IMR-90 (cell line): ENCODE measurements around the gene CDH13. TPM values are rescaled to one million over a fixed set of nuclear protein-coding genes. Genes with fewer than 3 reads are reported as not detected.

ENCODE experiments used
- ATAC-seq: fragments of 200-7000 bp; cut with Tn5 transposase; 2 replicates; pipeline ENCODE4 v1.9.1; 2020; ENCODE audit warnings: low read depth, mild to moderate bottlenecking, moderate library complexity
- BruUV-seq: library from RNA; stranded (reverse); fragments of 400-500 nt; replicated peaks from 2 replicates; lab custom pipeline; 2021; lab: Mats Ljungman, UMichigan
- CTCF ChIA-PET: fragments of 300-600 bp; formaldehyde crosslinking; extraction: SDS; loops from one replicate; lab custom pipeline; 2021; ENCODE audit warnings: antibody characterized with exemption; lab: Yijun Ruan, JAX
- POLR2A ChIA-PET: fragments of 300-600 bp; sonication (Branson Sonifier 250); formaldehyde crosslinking; loops from one replicate; lab custom pipeline; 2022; ENCODE audit warnings: antibody characterized with exemption; ENCODE audit not compliant: unreplicated experiment; lab: Charles Lee
- DNase-seq: peaks from one replicate; pipeline ENCODE4 v3.0.0; 2013
- H2AFZ ChIP-seq: replicated peaks from 2 replicates; pipeline ENCODE3; 2013; ENCODE audit warnings: low read length, mild to moderate bottlenecking; ENCODE audit not compliant: poor library complexity
- H2AK5ac ChIP-seq: 2 replicates; pipeline ENCODE4 v1.6.1; 2013; ENCODE audit warnings: low read depth, low read length, inconsistent platforms
- H2AK9ac ChIP-seq: replicated peaks from 2 replicates; pipeline ENCODE3; 2013; ENCODE audit warnings: mild to moderate bottlenecking, low read depth, low read length, moderate library complexity; ENCODE audit not compliant: poor library complexity
- H2BK120ac ChIP-seq: 2 replicates; pipeline ENCODE4 v1.6.1; 2013; ENCODE audit warnings: low read depth, low read length, inconsistent platforms
- H2BK15ac ChIP-seq: 3 replicates; pipeline ENCODE4 v1.6.1; 2013; ENCODE audit warnings: low read depth, low read length, inconsistent platforms
- H2BK20ac ChIP-seq: 2 replicates; pipeline ENCODE4 v1.6.1; 2013; ENCODE audit warnings: low read depth, mild to moderate bottlenecking, inconsistent platforms, low read length, moderate library complexity
- H2BK5ac ChIP-seq: 2 replicates; pipeline ENCODE4 v1.6.1; 2013; ENCODE audit warnings: mild to moderate bottlenecking, low read depth, low read length, inconsistent platforms; ENCODE audit not compliant: poor library complexity, severe bottlenecking
- H3K14ac ChIP-seq: replicated peaks from 2 replicates; pipeline ENCODE4 v1.6.1; 2013; ENCODE audit warnings: low read depth, low read length, inconsistent platforms
- H3K18ac ChIP-seq: 2 replicates; pipeline ENCODE4 v1.6.1; 2013; ENCODE audit warnings: low read depth, low read length, control low read depth
- H3K23ac ChIP-seq: 2 replicates; pipeline ENCODE4 v1.6.1; 2013; ENCODE audit warnings: low read depth, low read length, inconsistent platforms
- H3K27ac ChIP-seq: 2 replicates; pipeline ENCODE4 v1.5.1; 2013; ENCODE audit warnings: mild to moderate bottlenecking, control low read depth, low read length; ENCODE audit not compliant: insufficient read depth
- H3K27me3 ChIP-seq: 2 replicates; pipeline ENCODE4 v1.6.1; 2013; ENCODE audit warnings: low read length; ENCODE audit not compliant: control insufficient read depth, insufficient read depth
- H3K36me3 ChIP-seq: 2 replicates; pipeline ENCODE4 v1.6.1; 2013; ENCODE audit warnings: low read length, mixed read lengths; ENCODE audit not compliant: control insufficient read depth, insufficient read depth
- H3K4ac ChIP-seq: 2 replicates; pipeline ENCODE4 v1.6.1; 2013; ENCODE audit warnings: low read depth, low read length, inconsistent platforms
- H3K4me1 ChIP-seq: 2 replicates; pipeline ENCODE4 v1.6.1; 2013; ENCODE audit warnings: low read length, mixed read lengths; ENCODE audit not compliant: control insufficient read depth, insufficient read depth
- H3K4me2 ChIP-seq: 2 replicates; pipeline ENCODE4 v1.6.1; 2013; ENCODE audit warnings: low read depth, mild to moderate bottlenecking, control low read depth, low read length, moderate library complexity
- H3K4me3 ChIP-seq: 2 replicates; pipeline ENCODE4 v1.5.1; 2013; ENCODE audit warnings: low read depth, mild to moderate bottlenecking, control low read depth, low read length, moderate library complexity; ENCODE audit not compliant: insufficient read depth
- H3K56ac ChIP-seq: 2 replicates; pipeline ENCODE4 v1.6.1; 2013; ENCODE audit warnings: low read length, inconsistent platforms; ENCODE audit not compliant: insufficient read depth; ENCODE audit errors: extremely low read depth
- H3K79me1 ChIP-seq, 2 experiments: 2 replicates each; pipeline ENCODE4 v1.6.1; 2013; ENCODE audit warnings: low read length in 2 of 2, inconsistent platforms in 1 of 2, low read depth in 1 of 2
- H3K9ac ChIP-seq: 2 replicates; pipeline ENCODE4 v1.6.1; 2013; ENCODE audit warnings: low read depth, low read length, control low read depth
- H3K9me1 ChIP-seq: 2 replicates; pipeline ENCODE4 v1.6.1; 2013; ENCODE audit warnings: low read length, inconsistent platforms; ENCODE audit not compliant: insufficient read depth
- H3K9me3 ChIP-seq: 2 replicates; pipeline ENCODE4 v1.6.1; 2013; ENCODE audit warnings: low read length; ENCODE audit not compliant: control insufficient read depth, insufficient read depth
- H4K20me1 ChIP-seq: 2 replicates; pipeline ENCODE4 v1.6.1; 2013; ENCODE audit warnings: low read length, inconsistent platforms; ENCODE audit not compliant: insufficient read depth
- H4K5ac ChIP-seq: 2 replicates; pipeline ENCODE4 v1.6.1; 2013; ENCODE audit warnings: mild to moderate bottlenecking, low read depth, low read length, control low read depth
- H4K8ac ChIP-seq, 2 experiments: 2 replicates each; pipeline ENCODE4 v1.6.1; 2013; ENCODE audit warnings: low read depth in 2 of 2, low read length in 2 of 2, control low read depth in 1 of 2, inconsistent platforms in 1 of 2
- H4K91ac ChIP-seq: 2 replicates; pipeline ENCODE4 v1.6.1; 2013; ENCODE audit warnings: low read depth, low read length, inconsistent platforms; ENCODE audit not compliant: insufficient read depth
- BHLHE40 ChIP-seq: fragments of 150-350 bp; IDR thresholded peaks from 2 replicates; pipeline ENCODE4 v1.6.1; 2016; ENCODE audit warnings: mild to moderate bottlenecking, low read depth, low read length
- CEBPB ChIP-seq: IDR thresholded peaks from 2 replicates; pipeline ENCODE4 v1.6.1; 2012; ENCODE audit warnings: low read depth, low read length, improper control_type of control experiment
- CHD1 ChIP-seq: IDR thresholded peaks from 2 replicates; pipeline ENCODE4 v1.6.1; 2012; ENCODE audit warnings: low read depth, low read length, improper control_type of control experiment
- CTCF ChIP-seq: conservative IDR thresholded peaks from 2 replicates; pipeline ENCODE4 v1.5.1; 2012; ENCODE audit warnings: mild to moderate bottlenecking, low read depth, low read length, improper control_type of control experiment
- ELK1 ChIP-seq: fragments of 150-350 bp; IDR thresholded peaks from 2 replicates; pipeline ENCODE4 v1.6.1; 2016; ENCODE audit warnings: low read depth, mild to moderate bottlenecking, low read length, moderate library complexity, borderline replicate concordance
- FOS ChIP-seq: fragments of 150-350 bp; IDR thresholded peaks from 2 replicates; pipeline ENCODE4 v1.6.1; 2016; ENCODE audit warnings: low read depth, low read length
- MAFK ChIP-seq: IDR thresholded peaks from 2 replicates; pipeline ENCODE4 v1.6.1; 2012; ENCODE audit warnings: low read depth, low read length, improper control_type of control experiment
- MAZ ChIP-seq: IDR thresholded peaks from 2 replicates; pipeline ENCODE4 v1.6.1; 2012; ENCODE audit warnings: low read depth, mild to moderate bottlenecking, low read length, improper control_type of control experiment, moderate library complexity, borderline replicate concordance
- MXI1 ChIP-seq: IDR thresholded peaks from 2 replicates; pipeline ENCODE4 v1.6.1; 2012; ENCODE audit warnings: low read depth, mild to moderate bottlenecking, low read length, moderate library complexity, borderline replicate concordance
- NFE2L2 ChIP-seq: fragments of 150-350 bp; IDR thresholded peaks from 2 replicates; pipeline ENCODE4 v1.6.1; 2016; ENCODE audit warnings: low read depth, mild to moderate bottlenecking, low read length
- POLR2A ChIP-seq: IDR thresholded peaks from 2 replicates; pipeline ENCODE4 v1.6.1; 2012; ENCODE audit warnings: mild to moderate bottlenecking, low read depth, low read length
- RAD21 ChIP-seq: IDR thresholded peaks from 2 replicates; pipeline ENCODE4 v1.6.1; 2012; ENCODE audit warnings: low read length, improper control_type of control experiment
- RCOR1 ChIP-seq: IDR thresholded peaks from 2 replicates; pipeline ENCODE4 v1.6.1; 2012; ENCODE audit warnings: mild to moderate bottlenecking, low read length, improper control_type of control experiment; ENCODE audit not compliant: insufficient replicate concordance
- RFX5 ChIP-seq: IDR thresholded peaks from 2 replicates; pipeline ENCODE4 v1.8.0; 2012; ENCODE audit warnings: low read depth, mild to moderate bottlenecking, low read length, moderate library complexity
- SMC3 ChIP-seq: fragments of 150-350 bp; IDR thresholded peaks from 2 replicates; pipeline ENCODE4 v1.6.1; 2016; ENCODE audit warnings: low read depth, mild to moderate bottlenecking, antibody characterized with exemption, low read length, moderate library complexity
- USF2 ChIP-seq: fragments of 150-350 bp; IDR thresholded peaks from 2 replicates; pipeline ENCODE4 v1.6.1; 2017; ENCODE audit warnings: mild to moderate bottlenecking, antibody characterized with exemption, low read length, low read depth
- WGBS, 2 experiments: methylation state at CpG; one replicate each; pipeline versions ENCODE4 v1.1.5 to v1.1.7; 2013; ENCODE audit warnings: missing lambda C conversion rate in 2 of 2; ENCODE audit not compliant: insufficient read length in 1 of 2; ENCODE audit errors: extremely low coverage in 2 of 2; 5-methylcytosine and 5-hydroxymethylcytosine counted together
- dilution Hi-C: fragments of 300-500 bp; cut with HindIII; formaldehyde crosslinking; loops from one replicate; pipeline ENCODE4 v1.14.3; 2018; ENCODE audit warnings: low sequenced_read_pairs; ENCODE audit not compliant: unreplicated experiment
- in situ Hi-C: fragments of 300-500 bp; cut with MboI; formaldehyde crosslinking; loops from 3 replicates; pipeline ENCODE4 v1.14.3; 2019; ENCODE audit warnings: low sequenced_read_pairs, inconsistent platforms, mixed read lengths
- intact Hi-C: fragments of 100-400 bp; cut with micrococcal nuclease; formaldehyde crosslinking; loops from 2 replicates; pipeline ENCODE4 v1.10.0; 2022
- polyA plus RNA-seq, 3 experiments: library from polyadenylated mRNA; depleted of rRNA; stranded (reverse); fragments of >200 nt; gene quantifications; 2 replicates each; pipeline ENCODE4 v1.2.3, GENCODE V29; 2012; ENCODE audit warnings: low replicate concordance in 1 of 3
- total RNA-seq: library from RNA; depleted of rRNA; stranded (reverse); fragments of >200 nt; gene quantifications from 2 replicates; pipeline ENCODE4 v1.2.3, GENCODE V29; 2012

CDH13 gene
- total and polyA plus RNA-seq, 2 of the 4 experiments (the other 2 are of a cell fraction) = 61.6 to 74.7 TPM

- Histone ChIP-seq H2BK15ac (no peak overlapping the region), H3K56ac (no peak overlapping the region), H3K27me3 (no peaks in the 10 kb centered on the region), H3K23ac (no peak overlapping the region), H4K8ac (no peak overlapping the region), H3K14ac (no peak overlapping the region), H2AK5ac (no peak overlapping the region), H3K4me1 (no peaks in the 10 kb centered on the region; the same call in 1 of the 2 replicates), H3K4ac (no peak overlapping the region), H3K9me1 (peaks cover 3% of the 10 kb centered on the region; the same call in 1 of the 2 replicates), H3K4me2 (no peak overlapping the region), H2BK120ac (no peak overlapping the region), H2BK5ac (no peak overlapping the region), H3K18ac (no peak overlapping the region), H2AFZ (no peak overlapping the region), H3K9me3 (no peaks in the 10 kb centered on the region), H2AK9ac (no peak overlapping the region), H3K36me3 (no peaks in the 10 kb centered on the region), H3K4me3 (no peak overlapping the region), H2BK20ac (no peak overlapping the region), H3K27ac (no peak overlapping the region), H4K5ac (no peak overlapping the region), H4K20me1 (no peaks in the 10 kb centered on the region), H3K9ac (no peak overlapping the region), H3K79me1 (no peaks in the 10 kb centered on the region), H4K91ac (no peak overlapping the region)
- TF ChIP-seq SMC3 (no peak), ELK1 (no peak), BHLHE40 (no peak), RCOR1 (no peak), CTCF (no peak), CHD1 (no peak), RFX5 (no peak), USF2 (no peak), MAFK (no peak), NFE2L2 (no peak), MAZ (no peak), MXI1 (no peak), FOS (no peak), RAD21 (no peak), CEBPB (no peak), POLR2A (no peak)
- BruUV-seq = no TSS peak
- dilution Hi-C loops (no loop called here), intact Hi-C loops (no loop called here), in situ Hi-C loops (no loop called here)
- WGBS, 2 experiments = no CpG with 5 or more reads among the region's 11 CpGs
- DNase-seq = no peak
- ATAC-seq = no peak
- POLR2A ChIA-PET = no interaction called here
- CTCF ChIA-PET = no interaction called here
Measured at GRCh38 chr16:83624429-83625120, 997.8 kb downstream of the CDH13 start.
